Fibroblast of mammary gland (primary cell): Measurements from ENCODE around the gene DTX4.

Source experiments
- DNase-seq: peaks from one replicate; pipeline ENCODE4 v3.0.0-alpha.2; 2010; ENCODE audit warnings: low read depth
- H3K4me3 ChIP-seq: 2 replicates; pipeline ENCODE4 v1.5.1; 2011; ENCODE audit warnings: low read depth, mild to moderate bottlenecking, low read length, moderate library complexity; ENCODE audit not compliant: control insufficient read depth
- TF ChIP-seq, protein P1 (sequence below): conservative IDR thresholded peaks from 2 replicates; pipeline ENCODE4 v1.5.1; 2011; ENCODE audit warnings: low read depth, low read length, inconsistent platforms; ENCODE audit not compliant: control insufficient read depth, insufficient read depth

DTX4 gene

DNA sequence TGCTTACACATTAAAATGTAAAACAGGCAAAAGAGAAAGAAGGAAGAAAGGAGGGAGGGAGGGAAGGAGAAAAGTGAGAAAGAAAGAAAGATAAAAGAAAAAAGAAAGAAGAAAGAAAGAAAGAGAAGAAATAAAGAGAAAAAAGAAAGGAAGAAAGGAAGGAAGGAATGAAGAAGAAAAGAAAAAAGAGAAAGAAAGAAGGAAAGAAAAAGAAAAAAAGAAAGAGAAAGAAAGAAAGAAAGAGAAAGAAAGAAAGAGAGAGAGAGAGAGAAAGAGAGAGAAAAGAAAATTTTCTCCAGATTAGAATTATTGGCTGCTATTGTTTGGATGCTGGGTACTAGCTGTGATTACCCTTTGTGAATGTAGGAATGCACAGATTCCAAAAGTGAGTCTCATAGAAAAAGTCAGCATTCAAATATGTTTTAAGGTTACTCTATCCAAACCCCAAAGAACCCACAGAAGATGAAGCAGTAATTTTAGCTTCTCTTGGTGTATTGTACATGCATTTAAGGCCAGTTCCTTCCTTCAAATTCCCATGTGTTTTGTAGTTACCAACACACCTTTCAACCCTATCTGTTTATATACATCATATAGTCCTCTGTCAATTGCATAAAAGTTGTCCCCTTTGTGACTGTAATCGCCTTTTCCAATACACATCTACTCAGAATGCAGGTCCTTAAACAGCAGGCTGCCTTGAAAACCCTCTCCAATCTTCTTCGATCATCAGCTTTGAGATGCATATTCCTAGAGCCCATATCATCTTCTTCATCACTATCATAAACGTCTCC, 30.1 kb upstream of the DTX4 start:
- peak overlapping the region; percentile 74 for H3K4me3 ChIP-seq
- DNase-seq = peak; percentile 50
- TF ChIP-seq, protein P1, sequence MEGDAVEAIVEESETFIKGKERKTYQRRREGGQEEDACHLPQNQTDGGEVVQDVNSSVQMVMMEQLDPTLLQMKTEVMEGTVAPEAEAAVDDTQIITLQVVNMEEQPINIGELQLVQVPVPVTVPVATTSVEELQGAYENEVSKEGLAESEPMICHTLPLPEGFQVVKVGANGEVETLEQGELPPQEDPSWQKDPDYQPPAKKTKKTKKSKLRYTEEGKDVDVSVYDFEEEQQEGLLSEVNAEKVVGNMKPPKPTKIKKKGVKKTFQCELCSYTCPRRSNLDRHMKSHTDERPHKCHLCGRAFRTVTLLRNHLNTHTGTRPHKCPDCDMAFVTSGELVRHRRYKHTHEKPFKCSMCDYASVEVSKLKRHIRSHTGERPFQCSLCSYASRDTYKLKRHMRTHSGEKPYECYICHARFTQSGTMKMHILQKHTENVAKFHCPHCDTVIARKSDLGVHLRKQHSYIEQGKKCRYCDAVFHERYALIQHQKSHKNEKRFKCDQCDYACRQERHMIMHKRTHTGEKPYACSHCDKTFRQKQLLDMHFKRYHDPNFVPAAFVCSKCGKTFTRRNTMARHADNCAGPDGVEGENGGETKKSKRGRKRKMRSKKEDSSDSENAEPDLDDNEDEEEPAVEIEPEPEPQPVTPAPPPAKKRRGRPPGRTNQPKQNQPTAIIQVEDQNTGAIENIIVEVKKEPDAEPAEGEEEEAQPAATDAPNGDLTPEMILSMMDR = no peak

DNA sequence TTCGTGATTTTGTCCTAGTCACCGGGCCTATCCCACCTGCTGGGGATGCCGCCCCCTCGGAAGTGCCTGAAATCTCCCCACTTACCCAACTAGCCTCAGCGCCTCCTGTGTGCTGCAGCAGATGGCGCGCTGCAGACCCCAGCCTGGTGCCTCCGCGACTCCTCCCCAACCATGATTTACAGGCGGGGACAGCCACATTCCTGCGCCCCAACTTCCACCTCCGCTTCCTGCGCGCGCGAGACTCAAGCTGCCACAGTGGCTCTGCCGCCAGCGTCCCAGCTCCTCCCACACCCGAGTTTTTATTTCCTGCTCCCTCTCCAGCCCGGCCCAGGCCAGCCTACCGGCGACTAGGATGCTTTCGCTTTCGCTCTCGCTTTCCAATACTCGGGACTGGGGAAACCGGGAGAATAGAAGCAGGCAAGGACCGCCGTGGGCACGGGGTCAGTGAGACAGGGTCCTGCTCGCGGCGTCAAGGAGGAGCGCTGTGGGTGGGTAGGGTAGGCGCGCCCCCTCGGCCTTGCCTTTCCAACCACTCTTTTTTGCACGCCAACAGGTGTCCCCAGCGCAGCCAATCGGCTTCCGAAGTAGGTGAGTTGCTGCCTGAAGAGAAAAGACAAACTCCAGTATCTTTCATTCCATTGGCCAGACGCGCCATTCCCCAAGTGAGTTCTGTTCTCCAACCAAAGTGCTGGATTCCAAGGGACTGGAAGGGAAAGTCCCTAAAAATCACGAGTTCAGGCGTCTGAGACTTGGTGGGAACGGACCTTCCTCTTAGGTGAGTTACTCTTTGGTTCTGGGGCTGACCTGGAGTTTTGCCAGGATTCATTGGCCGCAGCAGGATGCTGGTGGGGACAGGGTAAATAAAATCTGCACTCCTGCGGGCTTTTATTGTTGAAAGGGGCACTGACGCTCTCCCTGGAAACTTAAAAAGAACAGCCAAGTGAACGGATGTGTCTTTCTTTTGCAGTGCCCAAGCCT, 29.1 kb upstream of the DTX4 start, which contains the start of gene FAM111A:
TSS of gene FAM111A (plus strand) at position 327 of the 978 bp plus-strand sequence. CDS start 6,017 bp downstream, outside the sequence.
- TF ChIP-seq, protein P1 = no peak

DNA sequence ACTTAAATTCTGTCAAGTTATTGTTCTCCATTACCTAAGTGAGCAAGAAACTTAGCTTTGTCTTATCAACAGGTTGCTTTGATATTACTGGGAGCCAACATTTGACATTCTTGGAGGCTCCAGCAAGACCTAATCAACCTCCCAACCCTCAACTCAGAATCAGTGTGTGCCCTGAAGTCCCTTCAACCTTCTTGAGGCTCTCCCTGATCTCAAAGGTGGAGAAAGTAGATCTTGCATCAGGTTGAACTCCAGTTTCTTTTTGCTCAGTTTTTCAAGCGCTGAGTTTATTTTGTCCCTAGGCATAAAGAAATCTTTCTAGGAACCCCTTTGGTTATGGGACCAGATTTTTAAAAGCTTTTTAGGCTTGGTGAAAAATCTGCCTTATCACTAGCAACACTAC, 27.8 kb upstream of the DTX4 start:
- H3K4me3 ChIP-seq = peak overlapping the region; percentile 61
- no peak for DNase-seq

More for the DNA sequence above, 29.1 kb upstream of the DTX4 start, which contains the start of gene FAM111A:
- peak; percentile 74 for DNase-seq
- H3K4me3 ChIP-seq = peak within 1 kb of the TSS; percentile 74

DNA sequence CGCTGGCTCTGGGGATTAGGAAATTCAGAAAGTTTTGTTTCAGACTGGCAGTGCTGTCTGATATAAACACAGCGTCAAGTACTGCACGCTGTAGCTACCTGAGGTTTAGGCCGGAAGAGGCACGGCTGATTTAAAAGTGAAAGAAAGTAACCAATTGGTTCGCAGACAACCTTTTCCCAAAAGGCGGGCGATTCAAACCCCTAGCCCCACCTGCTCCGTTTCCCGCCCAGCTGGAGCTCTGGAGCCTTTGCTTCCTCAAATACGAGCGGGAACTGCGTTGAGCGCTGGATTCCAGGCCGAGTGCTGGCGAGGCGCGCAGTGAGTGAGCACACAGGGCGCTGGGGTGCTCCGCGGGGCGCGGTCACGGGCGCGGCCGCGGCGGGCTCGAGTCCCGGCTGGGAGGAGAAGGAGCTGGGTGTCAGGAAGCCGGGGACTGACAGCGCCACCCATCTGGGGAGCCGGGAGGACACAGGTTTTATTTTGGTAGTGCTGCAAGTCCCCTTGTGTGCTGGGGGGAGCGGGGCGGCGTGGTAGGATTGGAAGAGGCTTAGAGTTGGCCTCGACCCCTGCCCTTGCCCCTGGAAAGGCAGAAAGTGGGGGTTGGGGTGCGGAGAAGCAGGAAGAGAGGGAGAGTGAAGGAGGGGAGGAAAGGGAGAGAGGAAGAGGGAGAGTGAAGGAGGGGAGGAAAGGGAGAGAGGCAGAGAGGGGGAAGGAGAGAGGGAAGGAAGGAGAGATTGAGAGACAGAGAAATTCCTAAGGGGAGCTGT, 27.2 kb upstream of the DTX4 start:
- TF ChIP-seq, protein P1 = no peak
- peak; percentile 77 for DNase-seq
- H3K4me3 ChIP-seq = peak overlapping the region; percentile 61

More for the DNA sequence above, 27.8 kb upstream of the DTX4 start:
- TF ChIP-seq, protein P1 = no peak

DNA sequence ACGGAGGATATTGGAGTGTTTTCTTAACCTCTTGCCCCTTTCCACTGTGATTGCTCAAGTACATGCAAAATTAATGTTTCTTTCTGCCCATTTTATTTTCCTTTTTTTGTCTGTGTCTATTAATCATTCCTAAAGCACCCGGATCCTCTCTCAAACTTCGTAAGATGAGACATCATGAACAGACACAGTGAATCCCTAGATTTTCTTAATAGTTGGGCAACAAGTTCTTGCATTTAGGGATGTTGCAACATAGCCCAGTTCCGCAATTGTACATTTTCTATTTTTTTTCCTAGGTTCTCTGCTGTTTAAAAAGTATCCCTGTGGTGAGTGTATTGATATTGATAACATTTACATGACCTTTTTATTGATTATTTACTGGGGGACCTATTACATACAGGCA, 26.4 kb upstream of the DTX4 start:
- TF ChIP-seq, protein P1 = no peak
- peak overlapping the region; percentile 61 for H3K4me3 ChIP-seq
- peak; percentile 90 for DNase-seq

DNA sequence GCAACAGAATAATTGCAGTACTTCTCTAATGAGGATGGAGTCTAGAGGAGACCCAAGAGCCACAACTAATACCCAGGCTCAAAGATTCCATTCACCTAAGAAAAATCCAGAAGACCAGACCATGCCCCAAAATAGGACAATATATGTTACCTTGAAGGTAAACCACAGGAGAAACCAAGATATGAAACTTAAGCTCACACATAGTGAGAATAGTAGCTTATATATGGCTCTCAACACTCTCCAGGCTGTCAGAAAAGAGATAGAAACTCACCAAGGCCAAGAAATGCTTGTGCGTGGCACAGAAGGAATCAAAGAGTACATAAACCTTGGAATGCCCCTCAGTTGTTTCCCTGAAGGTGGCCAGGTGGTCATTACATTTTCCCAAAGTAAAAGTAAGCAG, 20.2 kb upstream of the DTX4 start:
- no peak for DNase-seq
- TF ChIP-seq, protein P1 = no peak
- H3K4me3 ChIP-seq = no peak overlapping the region
